SK-N-SH treated with all-trans-retinoic acid at 6 μM for 48 hours (cell line): ENCODE results near the gene TMEM167B.

Experiments used
- ATAC-seq: fragments of 200-7000 bp; cut with Tn5 transposase; 3 replicates; pipeline ENCODE4 v1.9.1; 2020; ENCODE audit warnings: mild to moderate bottlenecking, moderate library complexity
- ARNTL ChIP-seq: fragments of 450-650 bp; formaldehyde crosslinking; IDR thresholded peaks from 2 replicates; pipeline ENCODE4 v1.5.0; 2020; ENCODE audit warnings: low read depth, mild to moderate bottlenecking, moderate library complexity, borderline replicate concordance
- BACH2 ChIP-seq: fragments of 250-450 bp; sonication (Bioruptor Pico); IDR thresholded peaks from 2 replicates; pipeline ENCODE4 v1.9.0; 2021; ENCODE audit warnings: mild to moderate bottlenecking, borderline replicate concordance
- CSDC2 ChIP-seq: fragments of 250-450 bp; sonication (Bioruptor Pico); IDR thresholded peaks from 2 replicates; pipeline ENCODE4 v1.5.0; 2020; ENCODE audit warnings: mild to moderate bottlenecking, moderate library complexity
- ESRRG ChIP-seq: fragments of 250-450 bp; sonication (Bioruptor Pico); IDR thresholded peaks from 2 replicates; pipeline ENCODE4 v1.6.1; 2021; ENCODE audit warnings: mild to moderate bottlenecking
- GLIS3 ChIP-seq: fragments of 250-450 bp; sonication (Bioruptor Pico); IDR thresholded peaks from 2 replicates; pipeline ENCODE4 v1.5.0; 2020; ENCODE audit warnings: mild to moderate bottlenecking, moderate library complexity
- ISL1 ChIP-seq: fragments of 250-450 bp; sonication (Bioruptor Pico); IDR thresholded peaks from 2 replicates; pipeline ENCODE4 v2.1.2; 2022; ENCODE audit warnings: mild to moderate bottlenecking, moderate library complexity
- OSR1 ChIP-seq: fragments of 250-450 bp; sonication (Bioruptor Pico); IDR thresholded peaks from 2 replicates; pipeline ENCODE4 v1.8.0; 2022; ENCODE audit warnings: moderate library complexity, mild to moderate bottlenecking, inconsistent platforms
- PPARA ChIP-seq: fragments of 250-450 bp; sonication (Bioruptor Pico); IDR thresholded peaks from 2 replicates; pipeline ENCODE4 v1.5.0; 2020; ENCODE audit warnings: mild to moderate bottlenecking, borderline replicate concordance
- RARB ChIP-seq: fragments of 250-450 bp; sonication (Bioruptor Pico); IDR thresholded peaks from 2 replicates; pipeline ENCODE4 v1.8.0; 2021; ENCODE audit warnings: mild to moderate bottlenecking, moderate library complexity
- SNAI2 ChIP-seq: fragments of 250-450 bp; sonication (Bioruptor Pico); IDR thresholded peaks from 2 replicates; pipeline ENCODE4 v1.5.0; 2020; ENCODE audit warnings: mild to moderate bottlenecking, moderate library complexity
- TCF4 ChIP-seq: fragments of 250-450 bp; sonication (Bioruptor Pico); IDR thresholded peaks from 2 replicates; pipeline ENCODE4 v1.8.0; 2021; ENCODE audit warnings: mild to moderate bottlenecking, moderate library complexity, borderline replicate concordance
- TOX ChIP-seq: fragments of 250-450 bp; sonication (Bioruptor Pico); IDR thresholded peaks from 2 replicates; pipeline ENCODE4 v1.8.0; 2021; ENCODE audit warnings: mild to moderate bottlenecking, moderate library complexity, borderline replicate concordance
- ZC3H10 ChIP-seq: fragments of 250-450 bp; sonication (Bioruptor Pico); IDR thresholded peaks from 2 replicates; pipeline ENCODE4 v1.5.1; 2021; ENCODE audit warnings: mild to moderate bottlenecking, moderate library complexity
- ZFP3 ChIP-seq: fragments of 250-450 bp; sonication (Bioruptor Pico); IDR thresholded peaks from 2 replicates; pipeline ENCODE4 v1.5.0; 2020; ENCODE audit warnings: mild to moderate bottlenecking, moderate library complexity
- ZFP30 ChIP-seq: fragments of 450-650 bp; formaldehyde crosslinking; IDR thresholded peaks from 2 replicates; pipeline ENCODE4 v1.5.0; 2022; ENCODE audit warnings: mild to moderate bottlenecking, moderate library complexity
- ZNF565 ChIP-seq: fragments of 450-650 bp; formaldehyde crosslinking; conservative IDR thresholded peaks from 2 replicates; pipeline ENCODE4 v1.5.0; 2020; ENCODE audit warnings: low read depth, mild to moderate bottlenecking, moderate library complexity
- ZNF70 ChIP-seq: fragments of 450-650 bp; formaldehyde crosslinking; IDR thresholded peaks from 2 replicates; pipeline ENCODE4 v1.5.0; 2020; ENCODE audit warnings: mild to moderate bottlenecking, moderate library complexity
- ZNF8 ChIP-seq: fragments of 450-650 bp; formaldehyde crosslinking; IDR thresholded peaks from 2 replicates; pipeline ENCODE4 v1.5.0; 2020; ENCODE audit warnings: mild to moderate bottlenecking, moderate library complexity
- TF ChIP-seq, protein P1 (sequence below): fragments of 250-450 bp; sonication (Bioruptor Pico); IDR thresholded peaks from 2 replicates; pipeline ENCODE4 v1.8.0; 2020; ENCODE audit warnings: mild to moderate bottlenecking, moderate library complexity, borderline replicate concordance
- TF ChIP-seq, protein P2 (sequence below): fragments of 250-450 bp; sonication (Bioruptor Pico); IDR thresholded peaks from 2 replicates; pipeline ENCODE4 v1.5.1; 2020; ENCODE audit warnings: low read depth, mild to moderate bottlenecking, moderate library complexity
- TF ChIP-seq, protein P3 (sequence below): fragments of 250-450 bp; sonication (Bioruptor Pico); IDR thresholded peaks from 2 replicates; pipeline ENCODE4 v1.5.0; 2020; ENCODE audit warnings: mild to moderate bottlenecking, moderate library complexity
- TF ChIP-seq, protein P4 (sequence below): fragments of 250-450 bp; sonication (Bioruptor Pico); IDR thresholded peaks from 2 replicates; pipeline ENCODE4 v1.8.0; 2021; ENCODE audit warnings: low read depth, mild to moderate bottlenecking, moderate library complexity, borderline replicate concordance
- TF ChIP-seq, protein P5 (sequence below): fragments of 250-450 bp; sonication (Bioruptor Pico); IDR thresholded peaks from 2 replicates; pipeline ENCODE4 v1.5.1; 2021; ENCODE audit warnings: mild to moderate bottlenecking, moderate library complexity

The TMEM167B gene

DNA sequence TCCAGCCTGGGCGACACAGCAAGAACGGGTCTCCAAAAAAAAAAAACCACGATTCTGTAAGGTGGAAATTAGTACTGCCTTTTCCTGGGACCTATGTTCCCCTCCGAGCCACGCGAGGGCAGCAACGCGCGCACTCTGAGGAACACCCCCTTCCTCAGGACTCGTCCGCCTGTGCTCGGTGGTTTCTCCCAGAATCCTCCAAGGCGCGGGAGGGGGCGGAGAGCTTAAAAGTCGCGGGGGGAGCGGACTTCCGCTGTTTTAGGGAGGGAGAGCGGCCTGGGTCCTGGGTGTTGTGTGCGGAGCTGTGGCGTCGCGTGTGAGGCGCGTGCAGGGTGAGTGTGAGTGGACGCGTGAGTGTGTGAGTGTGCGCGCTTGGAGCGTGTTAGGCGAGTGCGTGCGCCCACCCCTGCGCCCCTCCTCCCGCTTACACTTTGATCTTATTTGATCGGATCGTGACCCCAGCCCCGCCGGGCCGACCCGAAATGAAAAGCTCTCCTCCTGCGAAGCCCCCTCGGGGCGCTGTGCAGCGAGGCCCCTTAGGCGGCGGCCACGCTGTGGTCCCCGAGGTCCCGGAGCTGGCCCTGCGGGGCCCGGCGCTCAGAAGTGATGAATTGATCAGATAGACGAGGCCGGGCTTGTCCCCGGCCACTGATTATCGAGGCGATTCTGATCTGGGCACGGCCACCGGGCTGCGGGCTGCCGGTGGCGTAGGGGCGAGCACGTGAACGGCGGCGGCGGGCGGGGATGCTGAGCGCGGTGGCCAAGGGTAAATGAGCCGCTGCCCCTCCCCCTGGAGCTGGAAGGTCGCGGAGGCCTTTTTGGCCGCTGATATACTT, 9.6 kb downstream of the TMEM167B start:
- TF ChIP-seq OSR1 (no peak), ZFP30 (peak; percentile 41; the same call in 1 of the 2 replicates), PPARA (CRISPR knock-in tag) (no peak), ZNF70 (CRISPR knock-in tag) (0 out of 2 replicates have a peak, but pooled peaks have one; percentile 25), ZNF565 (0 out of 2 replicates have a peak, but pooled peaks have one; percentile 36), RARB (0 out of 2 replicates have a peak, but pooled peaks have one; percentile 65), CSDC2 (CRISPR knock-in tag) (peak; percentile 49; the same call in 1 of the 2 replicates), ARNTL (CRISPR knock-in tag) (no peak), ZC3H10 (CRISPR knock-in tag) (peak; percentile 33; the same call in 1 of the 2 replicates), TCF4 (no peak), ESRRG (peak; percentile 72; the same call in 1 of the 2 replicates), GLIS3 (peak; percentile 82; the same call in 1 of the 2 replicates), BACH2 (CRISPR knock-in tag) (no peak), ZNF8 (no peak), ZFP3 (CRISPR knock-in tag) (no peak), SNAI2 (CRISPR knock-in tag) (no peak), TOX (CRISPR knock-in tag) (peak; percentile 72; the same call in 1 of the 2 replicates), ISL1 (CRISPR knock-in tag) (no peak)
- TF ChIP-seq, protein P1, sequence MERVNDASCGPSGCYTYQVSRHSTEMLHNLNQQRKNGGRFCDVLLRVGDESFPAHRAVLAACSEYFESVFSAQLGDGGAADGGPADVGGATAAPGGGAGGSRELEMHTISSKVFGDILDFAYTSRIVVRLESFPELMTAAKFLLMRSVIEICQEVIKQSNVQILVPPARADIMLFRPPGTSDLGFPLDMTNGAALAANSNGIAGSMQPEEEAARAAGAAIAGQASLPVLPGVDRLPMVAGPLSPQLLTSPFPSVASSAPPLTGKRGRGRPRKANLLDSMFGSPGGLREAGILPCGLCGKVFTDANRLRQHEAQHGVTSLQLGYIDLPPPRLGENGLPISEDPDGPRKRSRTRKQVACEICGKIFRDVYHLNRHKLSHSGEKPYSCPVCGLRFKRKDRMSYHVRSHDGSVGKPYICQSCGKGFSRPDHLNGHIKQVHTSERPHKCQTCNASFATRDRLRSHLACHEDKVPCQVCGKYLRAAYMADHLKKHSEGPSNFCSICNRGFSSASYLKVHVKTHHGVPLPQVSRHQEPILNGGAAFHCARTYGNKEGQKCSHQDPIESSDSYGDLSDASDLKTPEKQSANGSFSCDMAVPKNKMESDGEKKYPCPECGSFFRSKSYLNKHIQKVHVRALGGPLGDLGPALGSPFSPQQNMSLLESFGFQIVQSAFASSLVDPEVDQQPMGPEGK (CRISPR knock-in tag): peak; percentile 95
- TF ChIP-seq, protein P2, sequence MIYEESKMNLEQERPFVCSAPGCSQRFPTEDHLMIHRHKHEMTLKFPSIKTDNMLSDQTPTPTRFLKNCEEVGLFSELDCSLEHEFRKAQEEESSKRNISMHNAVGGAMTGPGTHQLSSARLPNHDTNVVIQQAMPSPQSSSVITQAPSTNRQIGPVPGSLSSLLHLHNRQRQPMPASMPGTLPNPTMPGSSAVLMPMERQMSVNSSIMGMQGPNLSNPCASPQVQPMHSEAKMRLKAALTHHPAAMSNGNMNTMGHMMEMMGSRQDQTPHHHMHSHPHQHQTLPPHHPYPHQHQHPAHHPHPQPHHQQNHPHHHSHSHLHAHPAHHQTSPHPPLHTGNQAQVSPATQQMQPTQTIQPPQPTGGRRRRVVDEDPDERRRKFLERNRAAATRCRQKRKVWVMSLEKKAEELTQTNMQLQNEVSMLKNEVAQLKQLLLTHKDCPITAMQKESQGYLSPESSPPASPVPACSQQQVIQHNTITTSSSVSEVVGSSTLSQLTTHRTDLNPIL: peak; percentile 77
- TF ChIP-seq, protein P3, sequence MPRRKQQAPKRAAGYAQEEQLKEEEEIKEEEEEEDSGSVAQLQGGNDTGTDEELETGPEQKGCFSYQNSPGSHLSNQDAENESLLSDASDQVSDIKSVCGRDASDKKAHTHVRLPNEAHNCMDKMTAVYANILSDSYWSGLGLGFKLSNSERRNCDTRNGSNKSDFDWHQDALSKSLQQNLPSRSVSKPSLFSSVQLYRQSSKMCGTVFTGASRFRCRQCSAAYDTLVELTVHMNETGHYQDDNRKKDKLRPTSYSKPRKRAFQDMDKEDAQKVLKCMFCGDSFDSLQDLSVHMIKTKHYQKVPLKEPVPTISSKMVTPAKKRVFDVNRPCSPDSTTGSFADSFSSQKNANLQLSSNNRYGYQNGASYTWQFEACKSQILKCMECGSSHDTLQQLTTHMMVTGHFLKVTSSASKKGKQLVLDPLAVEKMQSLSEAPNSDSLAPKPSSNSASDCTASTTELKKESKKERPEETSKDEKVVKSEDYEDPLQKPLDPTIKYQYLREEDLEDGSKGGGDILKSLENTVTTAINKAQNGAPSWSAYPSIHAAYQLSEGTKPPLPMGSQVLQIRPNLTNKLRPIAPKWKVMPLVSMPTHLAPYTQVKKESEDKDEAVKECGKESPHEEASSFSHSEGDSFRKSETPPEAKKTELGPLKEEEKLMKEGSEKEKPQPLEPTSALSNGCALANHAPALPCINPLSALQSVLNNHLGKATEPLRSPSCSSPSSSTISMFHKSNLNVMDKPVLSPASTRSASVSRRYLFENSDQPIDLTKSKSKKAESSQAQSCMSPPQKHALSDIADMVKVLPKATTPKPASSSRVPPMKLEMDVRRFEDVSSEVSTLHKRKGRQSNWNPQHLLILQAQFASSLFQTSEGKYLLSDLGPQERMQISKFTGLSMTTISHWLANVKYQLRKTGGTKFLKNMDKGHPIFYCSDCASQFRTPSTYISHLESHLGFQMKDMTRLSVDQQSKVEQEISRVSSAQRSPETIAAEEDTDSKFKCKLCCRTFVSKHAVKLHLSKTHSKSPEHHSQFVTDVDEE (CRISPR knock-in tag): peak; percentile 62; the same call in 1 of the 2 replicates
- TF ChIP-seq, protein P4, sequence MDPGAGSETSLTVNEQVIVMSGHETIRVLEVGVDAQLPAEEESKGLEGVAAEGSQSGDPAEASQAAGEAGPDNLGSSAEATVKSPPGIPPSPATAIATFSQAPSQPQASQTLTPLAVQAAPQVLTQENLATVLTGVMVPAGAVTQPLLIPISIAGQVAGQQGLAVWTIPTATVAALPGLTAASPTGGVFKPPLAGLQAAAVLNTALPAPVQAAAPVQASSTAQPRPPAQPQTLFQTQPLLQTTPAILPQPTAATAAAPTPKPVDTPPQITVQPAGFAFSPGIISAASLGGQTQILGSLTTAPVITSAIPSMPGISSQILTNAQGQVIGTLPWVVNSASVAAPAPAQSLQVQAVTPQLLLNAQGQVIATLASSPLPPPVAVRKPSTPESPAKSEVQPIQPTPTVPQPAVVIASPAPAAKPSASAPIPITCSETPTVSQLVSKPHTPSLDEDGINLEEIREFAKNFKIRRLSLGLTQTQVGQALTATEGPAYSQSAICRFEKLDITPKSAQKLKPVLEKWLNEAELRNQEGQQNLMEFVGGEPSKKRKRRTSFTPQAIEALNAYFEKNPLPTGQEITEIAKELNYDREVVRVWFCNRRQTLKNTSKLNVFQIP (CRISPR knock-in tag): no peak
- TF ChIP-seq, protein P5, sequence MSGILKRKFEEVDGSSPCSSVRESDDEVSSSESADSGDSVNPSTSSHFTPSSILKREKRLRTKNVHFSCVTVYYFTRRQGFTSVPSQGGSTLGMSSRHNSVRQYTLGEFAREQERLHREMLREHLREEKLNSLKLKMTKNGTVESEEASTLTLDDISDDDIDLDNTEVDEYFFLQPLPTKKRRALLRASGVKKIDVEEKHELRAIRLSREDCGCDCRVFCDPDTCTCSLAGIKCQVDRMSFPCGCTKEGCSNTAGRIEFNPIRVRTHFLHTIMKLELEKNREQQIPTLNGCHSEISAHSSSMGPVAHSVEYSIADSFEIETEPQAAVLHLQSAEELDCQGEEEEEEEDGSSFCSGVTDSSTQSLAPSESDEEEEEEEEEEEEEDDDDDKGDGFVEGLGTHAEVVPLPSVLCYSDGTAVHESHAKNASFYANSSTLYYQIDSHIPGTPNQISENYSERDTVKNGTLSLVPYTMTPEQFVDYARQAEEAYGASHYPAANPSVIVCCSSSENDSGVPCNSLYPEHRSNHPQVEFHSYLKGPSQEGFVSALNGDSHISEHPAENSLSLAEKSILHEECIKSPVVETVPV: peak; percentile 84
- ATAC-seq: peak; percentile 96
